A549 (cell line): ENCODE measurements around the gene ZNF672.

ENCODE experiments used
- EP300 ChIP-seq, 2 experiments: fragments of >200 bp; sonication (Bioruptor Twin); formaldehyde crosslinking; IDR thresholded peaks; 2 replicates in 1 of 2; 3 replicates in 1 of 2; pipeline ENCODE4 v1.6.1; 2016 to 2017
- FOSL2 ChIP-seq, 2 experiments: fragments of 450-650 bp in 1 of 2; fragments of >200 bp in 1 of 2; sonication (Bioruptor Twin) in 1 of 2; formaldehyde crosslinking; IDR thresholded peaks; 2 replicates each; pipeline versions ENCODE4 v1.5.0 to v1.6.1; 2016 to 2020; ENCODE audit warnings: mild to moderate bottlenecking in 1 of 2, moderate library complexity in 1 of 2
- MAX ChIP-seq: IDR thresholded peaks from 2 replicates; pipeline ENCODE4 v1.6.1; 2012
- NPAS2 ChIP-seq: fragments of 250-450 bp; sonication (Bioruptor Pico); IDR thresholded peaks from 2 replicates; pipeline ENCODE4 v1.8.0; 2022; ENCODE audit warnings: mild to moderate bottlenecking, moderate library complexity, borderline replicate concordance
- POLR2A ChIP-seq: IDR thresholded peaks from 2 replicates; pipeline ENCODE4 v1.6.1; 2012; ENCODE audit warnings: mild to moderate bottlenecking, low read length
- RCOR1 ChIP-seq: fragments of 150-350 bp; IDR thresholded peaks from 2 replicates; pipeline ENCODE4 v1.6.1; 2014; ENCODE audit warnings: antibody characterized with exemption, low read length, low read depth
- SMC3 ChIP-seq: fragments of >200 bp; sonication (Bioruptor Twin); formaldehyde crosslinking; IDR thresholded peaks from 3 replicates; pipeline ENCODE4 v1.6.1; 2018; ENCODE audit warnings: inconsistent platforms
- TF ChIP-seq, protein P1 (sequence below): fragments of >200 bp; sonication (Bioruptor Twin); formaldehyde crosslinking; IDR thresholded peaks from 3 replicates; pipeline ENCODE4 v1.5.1; 2016

DNA sequence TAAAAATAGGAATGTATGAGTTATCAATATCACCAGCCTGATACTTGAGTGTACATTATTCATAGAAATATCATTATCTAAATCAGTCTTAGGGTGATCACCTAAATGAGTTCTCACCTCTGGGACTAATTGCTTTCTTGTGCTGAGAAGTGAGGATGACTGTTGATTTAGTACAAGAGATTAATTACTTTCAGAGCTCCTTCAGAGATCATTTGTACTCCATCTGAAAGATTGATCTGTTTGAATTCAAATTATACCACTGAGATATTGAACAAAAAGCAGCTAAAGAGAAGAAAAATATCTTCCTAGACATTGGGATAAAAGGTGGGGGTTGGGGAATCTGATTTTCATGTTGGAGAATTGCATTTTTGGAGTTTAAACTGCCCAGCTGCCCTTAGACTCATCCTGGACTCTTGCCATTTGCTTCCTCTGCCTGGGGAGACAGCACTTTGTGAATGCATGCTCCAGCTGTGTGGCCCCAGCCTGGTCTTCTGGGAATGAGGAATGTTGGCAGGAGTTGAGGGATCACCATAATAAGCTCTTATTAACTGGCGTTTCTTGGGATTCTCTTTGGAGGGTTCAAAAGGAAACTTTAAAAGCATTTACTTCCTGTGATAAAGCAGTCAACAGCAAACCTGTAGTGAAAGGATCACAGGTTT lies 48.3 kb downstream of the ZNF672 start:
- TF ChIP-seq RCOR1 (no peak), EP300 (IDR thresholded peaks at IDR 0.05) (no peak), POLR2A (no peak), MAX (no peak), NPAS2 (CRISPR knock-in tag) (no peak), FOSL2 (IDR thresholded peaks at IDR 0.05) (no peak), FOSL2 (CRISPR knock-in tag; IDR thresholded peaks at IDR 0.05) (no peak), SMC3 (no peak)
- TF ChIP-seq, protein P1, sequence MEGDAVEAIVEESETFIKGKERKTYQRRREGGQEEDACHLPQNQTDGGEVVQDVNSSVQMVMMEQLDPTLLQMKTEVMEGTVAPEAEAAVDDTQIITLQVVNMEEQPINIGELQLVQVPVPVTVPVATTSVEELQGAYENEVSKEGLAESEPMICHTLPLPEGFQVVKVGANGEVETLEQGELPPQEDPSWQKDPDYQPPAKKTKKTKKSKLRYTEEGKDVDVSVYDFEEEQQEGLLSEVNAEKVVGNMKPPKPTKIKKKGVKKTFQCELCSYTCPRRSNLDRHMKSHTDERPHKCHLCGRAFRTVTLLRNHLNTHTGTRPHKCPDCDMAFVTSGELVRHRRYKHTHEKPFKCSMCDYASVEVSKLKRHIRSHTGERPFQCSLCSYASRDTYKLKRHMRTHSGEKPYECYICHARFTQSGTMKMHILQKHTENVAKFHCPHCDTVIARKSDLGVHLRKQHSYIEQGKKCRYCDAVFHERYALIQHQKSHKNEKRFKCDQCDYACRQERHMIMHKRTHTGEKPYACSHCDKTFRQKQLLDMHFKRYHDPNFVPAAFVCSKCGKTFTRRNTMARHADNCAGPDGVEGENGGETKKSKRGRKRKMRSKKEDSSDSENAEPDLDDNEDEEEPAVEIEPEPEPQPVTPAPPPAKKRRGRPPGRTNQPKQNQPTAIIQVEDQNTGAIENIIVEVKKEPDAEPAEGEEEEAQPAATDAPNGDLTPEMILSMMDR: no peak
